GM19351 (cell line): ENCODE measurements around the gene SKIC2.
"Not testable (repeated sequence)": the region's sequence is repeated elsewhere in the genome, so short reads cannot be mapped to it uniquely, and the experiment has no call there.

Experiments
- ATAC-seq: cut with Tn5 transposase; IDR thresholded peaks from one replicate; pipeline ENCODE4 v1.9.1; 2021; ENCODE audit warnings: mild to moderate bottlenecking, moderate library complexity; ENCODE audit not compliant: unreplicated experiment

The SKIC2 gene

GRCh38 chr6:31968791-31969711 lies 10.1 kb downstream of the SKIC2 start:
- ATAC-seq: no peak

- no peak for ATAC-seq
These were observed 11.0 kb downstream of the SKIC2 start for GRCh38 chr6:31969712-31970603.

GRCh38 chr6:31970604-31971271 lies 11.8 kb downstream of the SKIC2 start:
- no peak for ATAC-seq

GRCh38 chr6:31971279-31971992 lies 12.5 kb downstream of the SKIC2 start:
- no peak for ATAC-seq

- peak; percentile 92 for ATAC-seq
These were observed 13.2 kb downstream of the SKIC2 start, which contains the start of gene DXO for GRCh38 chr6:31971993-31972708. DXO (minus strand) TSS chr6:31972138; CDS start chr6:31971675, 463 bp downstream.

- no peak for ATAC-seq
These were observed 13.9 kb downstream of the SKIC2 start for GRCh38 chr6:31972709-31973350.

GRCh38 chr6:31976065-31976464 lies 17.1 kb downstream of the SKIC2 start:
- ATAC-seq: not testable (repeated sequence)

GRCh38 chr6:31977816-31978431 lies 18.9 kb downstream of the SKIC2 start:
- ATAC-seq: no peak

GRCh38 chr6:31978831-31979230 lies 19.9 kb downstream of the SKIC2 start:
- no peak for ATAC-seq

- ATAC-seq: no peak
These were observed 20.4 kb downstream of the SKIC2 start for GRCh38 chr6:31979238-31979898.

- not testable (repeated sequence) for ATAC-seq
These were observed 21.4 kb downstream of the SKIC2 start for GRCh38 chr6:31980195-31980876.

GRCh38 chr6:31980998-31981397 lies 22.0 kb downstream of the SKIC2 start:
- not testable (repeated sequence) for ATAC-seq

- ATAC-seq: not testable (repeated sequence)
These were observed 22.8 kb downstream of the SKIC2 start, which contains the start of gene C4A for GRCh38 chr6:31981744-31982143. C4A (plus strand) TSS chr6:31982057; CDS start chr6:31982108, 51 bp downstream.

GRCh38 chr6:31989363-31989762 lies 30.4 kb downstream of the SKIC2 start:
- ATAC-seq: not testable (repeated sequence)

GRCh38 chr6:31994421-31994820 lies 35.4 kb downstream of the SKIC2 start:
- not testable (repeated sequence) for ATAC-seq

- not testable (repeated sequence) for ATAC-seq
These were observed 37.4 kb downstream of the SKIC2 start for GRCh38 chr6:31996385-31996784.

- ATAC-seq: not testable (repeated sequence)
These were observed 43.7 kb downstream of the SKIC2 start for GRCh38 chr6:32002546-32003268.
